Left lobe of liver (tissue), 2 donors: ENCODE results near the gene ABHD17A. TPM values are rescaled to one million over a fixed set of nuclear protein-coding genes. Genes with fewer than 3 reads are reported as not detected.
A peak's percentile ranks its signal among the peaks of the same experiment; 100 is the strongest.

Experiments
- ATAC-seq: fragments of 200-7000 bp; cut with Tn5 transposase; one replicate; pipeline ENCODE4 v1.9.1; 2020; ENCODE audit warnings: mild to moderate bottlenecking, moderate library complexity
- DNase-seq: peaks from one replicate; pipeline ENCODE4 v3.0.0-alpha.2; 2020; ENCODE audit warnings: low spot score
- total RNA-seq: library from RNA; stranded (reverse); gene quantifications from one replicate; pipeline ENCODE4 v1.2.1, GENCODE V29; 2021
- donor health status: DM: no; HTN: no; CAD: no; lungs with moderate emphysema.
- donor health status: DM: no; HTN: yes; CAD: no.

The ABHD17A gene
- total RNA-seq: 29.4 TPM

DNA sequence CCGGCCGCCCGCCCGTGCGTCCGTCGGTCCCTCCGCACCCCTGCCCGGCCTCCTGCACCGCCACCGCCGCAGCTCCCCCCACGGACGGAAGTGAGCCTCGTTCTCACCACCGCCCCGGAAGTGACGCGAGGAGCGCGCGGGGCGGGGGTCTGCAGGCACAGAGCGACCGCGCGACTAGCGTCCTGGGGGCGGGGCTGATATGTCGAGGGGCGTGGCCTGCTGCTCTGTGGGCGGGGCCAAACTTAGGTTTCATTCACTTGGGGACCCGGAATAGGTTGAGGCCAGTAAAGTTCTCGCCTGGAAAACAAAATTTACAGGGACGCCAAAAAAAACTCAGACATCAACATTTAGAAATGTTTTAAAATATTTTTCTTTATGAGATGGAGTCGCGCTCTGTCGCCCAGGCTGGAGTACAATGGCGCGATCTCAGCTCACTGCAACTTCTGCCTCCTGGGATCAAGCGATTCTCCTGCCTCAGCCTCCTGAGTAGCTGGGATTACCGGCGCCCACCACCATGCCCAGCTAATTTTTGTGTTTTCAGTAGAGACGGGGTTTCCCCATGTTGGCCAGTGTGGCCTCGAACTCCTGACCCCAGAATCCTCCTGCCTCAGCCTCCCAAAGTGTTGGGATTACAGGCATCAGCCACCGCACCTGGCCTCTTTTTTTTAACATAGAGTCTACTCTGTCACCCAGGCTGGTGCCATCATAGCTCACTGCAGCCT, at the start of gene ABHD17A:
TSS of gene ABHD17A (minus strand) at position 99 of the 722 bp plus-strand sequence. CDS start 3,930 bp downstream, outside the sequence.
- peak; percentile 97 for ATAC-seq
- peak; percentile 94 for DNase-seq

- ATAC-seq: no peak
- DNase-seq: no peak
These were observed 48.6 kb upstream of the ABHD17A start for GRCh38 chr19:1933942-1934341.

DNA sequence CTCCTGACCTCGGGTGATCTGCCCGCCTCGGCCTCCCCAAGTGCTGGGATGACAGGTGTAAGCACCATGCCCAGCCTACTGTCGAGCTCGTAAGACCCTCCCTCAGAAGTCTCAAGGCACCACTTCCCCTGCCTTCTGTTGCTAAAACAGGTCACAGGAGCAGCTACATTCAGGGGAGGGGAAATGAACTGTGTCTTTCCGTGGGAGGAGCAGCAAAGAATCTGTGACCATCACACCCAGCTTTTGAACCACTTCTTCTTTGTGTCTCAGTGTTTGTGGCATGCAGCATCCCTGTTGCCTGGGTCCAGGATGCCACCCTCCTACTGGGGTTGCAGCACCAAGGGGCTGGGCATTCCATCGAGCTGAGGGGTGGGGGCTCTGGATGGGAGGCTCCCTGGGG, 47.9 kb upstream of the ABHD17A start:
- ATAC-seq (no peak), DNase-seq (no peak)

- DNase-seq (no peak), ATAC-seq (no peak)
These were observed 47.1 kb upstream of the ABHD17A start for GRCh38 chr19:1932395-1932794.

- ATAC-seq (no peak), DNase-seq (no peak)
These were observed 46.1 kb upstream of the ABHD17A start for GRCh38 chr19:1931445-1931844.

- ATAC-seq (peak; percentile 95), DNase-seq (peak; percentile 75)
These were observed 43.9 kb upstream of the ABHD17A start for GRCh38 chr19:1929021-1929742.

DNA sequence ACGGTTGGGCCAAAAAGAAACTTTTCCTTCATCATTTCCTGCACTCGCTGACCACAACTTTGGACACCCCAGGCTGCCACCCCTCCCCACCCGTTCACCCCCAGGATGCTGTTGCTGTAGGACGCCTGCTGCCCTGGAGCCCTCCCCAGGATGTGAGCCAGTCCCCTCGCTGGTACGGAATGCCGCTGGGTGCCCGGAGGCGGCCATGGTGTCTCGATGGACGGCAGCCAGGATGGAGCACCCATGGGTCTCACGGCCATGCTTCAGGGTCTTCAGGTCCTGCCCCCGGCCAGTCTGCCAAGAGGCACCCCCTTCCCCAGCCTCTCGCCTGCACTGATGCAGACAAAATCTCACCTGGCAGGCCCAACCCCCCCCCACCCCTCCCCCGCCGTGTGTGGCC, 40.2 kb upstream of the ABHD17A start:
- ATAC-seq (no peak), DNase-seq (no peak)

- DNase-seq (no peak), ATAC-seq (no peak)
These were observed 39.1 kb upstream of the ABHD17A start for GRCh38 chr19:1924320-1924961.

DNA sequence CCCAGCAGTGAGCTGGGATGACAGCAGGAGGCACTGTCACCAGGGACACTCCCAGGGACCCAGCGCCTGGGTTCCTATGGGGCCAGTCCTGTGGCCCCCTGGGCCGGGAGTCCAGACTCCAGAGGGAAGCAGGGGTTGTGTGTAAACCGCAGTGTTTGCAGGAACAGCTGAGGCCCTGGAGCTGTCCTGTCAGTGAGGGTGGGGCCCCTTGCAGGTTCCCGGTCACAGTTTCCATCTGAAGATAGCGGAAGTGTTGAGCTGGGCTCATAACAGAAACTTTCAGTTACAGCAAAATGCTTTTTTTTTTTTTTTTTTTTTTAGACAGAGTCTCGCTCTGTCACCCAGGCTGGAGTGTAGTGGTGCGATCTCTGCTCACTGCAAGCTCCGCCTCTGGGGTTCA, 38.0 kb upstream of the ABHD17A start:
- DNase-seq (no peak), ATAC-seq (peak; percentile 51)

- DNase-seq (no peak), ATAC-seq (no peak)
These were observed 37.5 kb upstream of the ABHD17A start for GRCh38 chr19:1922803-1923202.

DNA sequence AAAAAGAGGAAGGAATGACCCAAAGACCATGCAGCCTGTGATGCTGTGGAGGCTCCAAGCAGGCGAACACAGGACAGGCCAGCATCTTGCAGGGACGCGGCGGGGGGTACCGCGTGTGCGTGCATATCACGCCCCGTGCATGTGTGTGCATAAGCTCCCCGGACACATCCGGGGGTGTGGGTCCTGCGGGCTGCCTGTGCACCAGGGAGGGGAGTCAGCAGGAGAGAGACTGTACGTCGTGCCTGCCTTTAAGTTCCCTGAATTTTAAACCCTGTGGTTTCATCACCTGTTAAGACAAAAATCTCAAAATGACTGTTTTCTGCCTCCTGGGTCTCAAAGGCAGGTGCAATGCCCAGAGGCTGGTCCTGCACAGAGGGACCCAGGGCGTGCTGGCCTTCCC, 36.5 kb upstream of the ABHD17A start:
- DNase-seq: no peak
- ATAC-seq: no peak

DNA sequence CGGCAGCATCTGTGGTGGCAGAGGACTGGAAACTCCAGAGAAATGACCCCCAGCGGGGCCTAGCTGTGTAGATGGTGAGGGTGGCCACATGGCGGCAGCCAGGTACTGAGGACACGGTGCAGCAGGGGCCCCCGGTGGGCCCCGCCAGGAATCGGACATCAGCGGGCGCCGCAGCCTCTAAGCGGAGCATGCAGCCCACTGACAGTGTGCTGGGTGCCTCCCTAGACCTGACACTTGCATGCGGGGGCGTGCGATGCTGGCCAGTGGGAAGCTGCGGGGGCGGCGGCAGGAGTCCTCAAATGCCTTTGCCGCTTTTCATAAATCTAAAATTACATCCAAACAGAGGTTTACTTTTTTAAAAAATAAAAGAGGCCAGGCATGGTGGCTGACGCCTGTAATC, 36.0 kb upstream of the ABHD17A start:
- no peak for ATAC-seq
- no peak for DNase-seq

- ATAC-seq: no peak
- no peak for DNase-seq
These were observed 35.3 kb upstream of the ABHD17A start for GRCh38 chr19:1920644-1921043.

- no peak for DNase-seq
- no peak for ATAC-seq
These were observed 33.7 kb upstream of the ABHD17A start for GRCh38 chr19:1918975-1919374.

- ATAC-seq (no peak), DNase-seq (no peak)
These were observed 32.6 kb upstream of the ABHD17A start for GRCh38 chr19:1917926-1918325.

DNA sequence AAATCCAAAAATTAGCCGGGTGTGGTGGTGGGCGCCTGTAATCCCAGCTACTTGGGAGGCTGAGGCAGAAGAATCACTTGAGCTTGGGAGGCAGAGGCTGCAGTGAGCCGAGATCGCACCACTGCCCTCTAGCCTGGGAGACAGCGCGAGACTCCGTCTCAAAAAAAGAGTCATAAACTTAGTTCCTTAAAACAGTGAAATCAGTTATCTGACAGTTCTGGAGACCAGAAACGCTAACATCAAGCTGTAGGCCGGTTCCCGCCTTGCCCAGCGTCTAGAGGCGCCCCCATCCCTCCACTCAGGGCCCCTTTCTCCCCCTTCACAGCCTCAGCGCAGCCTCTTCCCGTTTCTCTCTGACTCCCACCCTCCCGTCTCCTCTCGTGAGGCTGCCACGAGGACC, 31.9 kb upstream of the ABHD17A start:
- DNase-seq (no peak), ATAC-seq (no peak)

DNA sequence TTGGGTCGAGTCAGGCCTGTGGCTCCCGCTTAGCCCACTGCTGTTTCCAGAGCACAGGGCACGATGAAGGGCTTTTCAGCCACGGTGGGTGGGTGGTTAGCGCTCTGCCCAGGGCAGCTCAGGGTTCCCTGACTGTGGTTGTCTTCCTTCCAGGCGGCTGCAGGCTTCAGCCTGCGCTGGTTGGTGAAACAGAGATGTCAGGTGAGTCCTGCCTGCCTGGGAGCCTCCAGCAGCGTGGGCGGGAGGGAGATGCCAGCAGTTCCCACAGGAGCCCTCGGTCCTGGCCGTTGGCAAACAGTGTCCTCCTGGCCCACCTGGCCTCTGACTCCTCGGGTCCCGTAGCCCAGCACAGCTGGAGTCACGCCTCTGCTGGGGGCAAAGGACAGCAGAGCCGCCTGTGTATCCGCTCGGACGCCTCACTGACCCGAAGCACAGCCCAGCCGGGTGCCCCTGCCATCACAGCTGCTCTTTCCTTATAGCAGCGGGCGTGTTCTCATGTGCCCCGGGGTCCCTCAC, 29.6 kb upstream of the ABHD17A start:
- ATAC-seq: no peak
- no peak for DNase-seq

DNA sequence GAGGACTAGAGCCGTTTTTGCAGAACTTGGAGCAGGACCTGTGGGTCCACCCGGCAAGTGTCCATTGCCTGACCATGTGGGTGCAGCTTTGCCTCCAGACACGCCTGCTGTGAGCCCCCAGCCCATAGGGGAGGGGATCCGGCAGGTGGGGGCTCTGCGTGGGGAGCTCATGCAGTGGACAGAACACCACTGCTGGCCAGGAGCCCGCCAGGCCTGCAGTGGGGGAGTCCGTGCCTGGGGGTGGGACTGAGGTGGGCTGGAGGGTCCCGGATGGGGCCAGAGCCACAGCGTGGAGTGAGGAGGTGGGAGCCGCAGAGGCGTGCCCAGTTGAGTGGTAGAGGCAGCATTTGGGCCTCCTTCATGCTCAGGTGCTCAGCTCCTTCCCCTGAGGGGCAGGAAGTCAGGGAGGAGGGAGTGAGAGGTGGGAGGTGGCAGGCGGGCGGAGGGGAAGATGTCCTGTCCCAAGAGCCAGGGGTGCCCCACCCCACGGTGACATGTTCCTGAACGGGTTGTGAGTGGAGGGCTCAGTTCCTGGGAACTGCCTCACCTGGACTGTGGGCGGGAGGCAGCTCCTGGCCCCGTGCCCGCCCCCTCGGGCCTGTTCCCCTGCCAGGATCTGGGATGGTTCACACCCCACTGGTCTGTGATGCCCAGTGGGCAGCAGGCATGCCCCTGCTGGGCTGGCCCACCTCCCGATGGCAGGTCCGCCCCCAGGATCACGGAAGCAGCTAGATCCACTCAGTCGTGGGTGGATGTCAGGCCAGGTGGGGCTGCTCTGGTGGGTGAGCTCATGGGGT, 28.7 kb upstream of the ABHD17A start:
- ATAC-seq: no peak
- no peak for DNase-seq

DNA sequence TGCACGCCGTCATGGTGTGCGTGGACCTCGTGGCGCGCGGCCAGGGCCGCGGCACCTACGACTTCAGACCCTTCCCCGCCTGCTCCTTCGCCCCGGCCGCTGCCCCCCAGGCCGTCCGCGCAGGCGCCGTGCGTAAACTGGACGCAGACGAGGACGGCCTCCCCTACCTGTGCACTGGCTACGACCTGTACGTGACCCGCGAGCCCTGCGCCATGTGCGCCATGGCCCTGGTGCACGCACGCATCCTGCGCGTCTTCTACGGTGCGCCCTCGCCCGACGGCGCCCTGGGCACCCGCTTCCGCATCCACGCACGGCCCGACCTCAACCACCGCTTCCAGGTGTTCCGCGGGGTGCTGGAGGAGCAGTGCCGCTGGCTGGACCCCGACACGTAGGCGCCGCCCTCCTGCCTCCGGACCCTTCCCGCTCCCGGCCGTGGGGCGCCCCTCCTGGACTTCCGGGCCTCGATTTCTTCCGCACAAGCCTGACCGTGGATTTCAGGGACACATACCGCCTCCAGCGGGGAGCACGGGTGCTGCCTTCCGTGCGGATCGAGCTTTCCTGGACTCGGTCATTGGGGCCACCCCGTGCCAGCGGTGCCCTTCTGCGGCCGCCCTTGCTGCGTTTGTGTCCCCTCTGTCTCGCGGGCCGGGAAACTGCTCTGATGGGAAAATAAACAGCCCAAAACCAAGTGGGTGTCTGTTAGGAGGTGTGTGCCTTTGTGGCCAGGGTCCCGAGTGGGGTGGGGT, 27.6 kb upstream of the ABHD17A start:
- ATAC-seq (no peak), DNase-seq (no peak)

DNA sequence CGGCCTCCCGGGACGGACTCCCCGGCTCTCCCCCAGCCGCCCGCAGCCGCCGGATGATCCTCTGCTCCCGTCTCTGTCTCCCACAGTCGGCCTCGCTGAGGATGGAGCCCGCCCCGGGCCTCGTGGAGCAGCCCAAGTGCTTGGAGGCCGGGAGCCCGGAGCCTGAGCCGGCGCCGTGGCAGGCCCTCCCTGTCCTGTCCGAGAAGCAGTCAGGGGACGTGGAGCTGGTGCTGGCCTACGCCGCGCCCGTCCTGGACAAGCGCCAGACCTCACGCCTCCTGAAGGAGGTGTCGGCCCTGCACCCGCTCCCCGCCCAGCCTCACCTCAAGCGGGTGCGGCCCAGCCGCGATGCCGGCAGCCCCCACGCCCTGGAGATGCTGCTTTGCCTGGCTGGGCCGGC, 26.7 kb upstream of the ABHD17A start:
- DNase-seq: no peak
- ATAC-seq: no peak
